Fibroblast of pulmonary artery (primary cell): ENCODE data around the gene ABCG1.

Experiments used
- DNase-seq: peaks from one replicate; pipeline ENCODE4 v3.0.0-alpha.2; 2010; ENCODE audit warnings: low read depth
- H3K4me3 ChIP-seq: replicated peaks from 2 replicates; pipeline ENCODE4 v1.5.1; 2011; ENCODE audit warnings: low read depth, mild to moderate bottlenecking, control low read depth, low read length, moderate library complexity
- CTCF ChIP-seq: IDR thresholded peaks from 2 replicates; pipeline ENCODE4 v1.5.1; 2011; ENCODE audit warnings: mild to moderate bottlenecking, control low read depth, low read length, inconsistent platforms; ENCODE audit errors: missing control alignments

Gene ABCG1

DNA sequence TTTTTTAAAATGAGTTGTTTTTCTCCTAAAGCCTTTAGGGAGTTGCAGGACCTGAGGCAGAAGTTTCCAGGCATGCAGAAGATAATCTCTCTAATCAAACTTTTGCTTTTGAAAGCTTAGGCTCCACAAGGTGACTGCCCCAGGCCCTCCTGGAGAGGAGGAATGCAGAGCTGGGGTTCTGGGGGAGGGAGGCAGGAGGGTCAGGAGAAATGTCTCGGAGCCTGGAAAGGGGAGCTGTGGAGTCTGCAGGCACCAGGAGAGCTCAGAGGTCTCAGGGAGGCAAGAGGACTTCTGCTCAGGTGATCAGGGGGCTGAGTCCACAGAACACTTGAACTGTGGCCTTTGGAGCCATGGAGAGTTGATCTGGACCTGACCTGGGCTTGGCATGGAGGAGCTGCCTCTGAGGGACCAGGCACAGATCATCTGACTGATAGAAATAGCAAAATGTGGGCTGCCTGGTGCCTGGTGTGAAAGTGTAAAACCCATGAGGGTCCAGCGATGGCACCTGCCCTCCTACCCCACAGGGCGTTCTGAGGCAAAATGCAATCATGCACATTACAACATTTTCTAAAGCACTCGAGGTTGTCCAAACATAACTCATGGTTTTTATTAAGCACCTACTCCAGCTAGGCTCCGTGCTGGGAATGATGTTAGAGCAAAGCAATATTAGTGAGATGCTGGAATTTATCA is 10.0 kb upstream of the ABCG1 start:
- DNase-seq = no peak
- TF ChIP-seq CTCF = no peak
- no peak overlapping the region for H3K4me3 ChIP-seq

DNA sequence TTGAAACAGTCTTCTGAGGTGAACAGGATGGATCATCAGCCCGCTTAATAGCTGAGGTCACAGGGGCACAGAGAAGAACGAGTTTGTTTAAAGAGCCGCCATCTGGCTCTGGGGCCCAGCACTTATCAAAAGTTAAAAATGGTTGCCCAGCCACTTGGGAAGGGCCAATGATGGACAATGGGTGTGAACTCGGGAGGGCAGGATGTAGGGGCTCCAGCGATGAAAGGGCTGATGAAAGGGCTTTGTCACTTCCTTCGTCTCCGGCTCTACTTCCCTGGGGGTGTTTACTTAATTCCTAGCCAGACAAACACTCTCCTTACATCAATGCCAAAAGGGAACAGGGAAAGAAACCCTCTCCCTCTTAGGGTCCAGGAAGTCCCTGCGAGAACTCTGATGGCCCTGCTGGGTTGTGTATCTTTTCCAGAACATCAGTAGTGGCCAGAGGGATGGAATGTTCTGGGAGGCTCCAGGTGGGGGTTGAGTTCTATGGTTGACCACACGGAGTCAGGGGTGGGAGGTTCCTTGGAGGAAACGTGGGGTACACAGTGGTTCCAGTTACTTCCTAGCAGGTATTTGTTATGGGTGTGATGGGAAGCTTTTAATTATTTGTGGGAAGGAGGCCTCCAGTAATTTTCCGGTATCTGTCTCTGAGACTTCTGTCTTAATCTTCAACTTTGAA is 9.0 kb upstream of the ABCG1 start:
- no peak for TF ChIP-seq CTCF
- DNase-seq = peak; percentile 38
- H3K4me3 ChIP-seq = no peak overlapping the region

DNA sequence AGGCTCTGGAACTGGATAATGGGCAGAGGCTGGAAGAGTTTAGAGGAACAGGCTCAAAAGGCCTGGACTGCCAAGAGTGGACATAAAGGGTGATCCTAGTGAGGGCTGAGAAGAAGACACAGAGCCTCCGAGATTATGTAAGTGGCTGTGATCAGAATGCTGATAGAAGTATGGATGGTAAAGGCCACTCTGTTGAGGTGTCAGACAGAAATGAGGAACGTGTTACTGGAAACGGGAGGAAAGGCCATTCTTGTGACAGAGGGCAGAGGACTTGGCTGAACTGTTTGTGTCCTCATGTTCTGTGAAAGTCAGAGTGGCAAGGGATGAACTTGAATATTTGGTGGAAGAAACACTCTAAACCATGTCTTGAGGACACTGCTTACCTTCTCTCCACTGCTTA is 6.7 kb upstream of the ABCG1 start:
- H3K4me3 ChIP-seq = no peak overlapping the region
- DNase-seq = no peak
- TF ChIP-seq CTCF = no peak

DNA sequence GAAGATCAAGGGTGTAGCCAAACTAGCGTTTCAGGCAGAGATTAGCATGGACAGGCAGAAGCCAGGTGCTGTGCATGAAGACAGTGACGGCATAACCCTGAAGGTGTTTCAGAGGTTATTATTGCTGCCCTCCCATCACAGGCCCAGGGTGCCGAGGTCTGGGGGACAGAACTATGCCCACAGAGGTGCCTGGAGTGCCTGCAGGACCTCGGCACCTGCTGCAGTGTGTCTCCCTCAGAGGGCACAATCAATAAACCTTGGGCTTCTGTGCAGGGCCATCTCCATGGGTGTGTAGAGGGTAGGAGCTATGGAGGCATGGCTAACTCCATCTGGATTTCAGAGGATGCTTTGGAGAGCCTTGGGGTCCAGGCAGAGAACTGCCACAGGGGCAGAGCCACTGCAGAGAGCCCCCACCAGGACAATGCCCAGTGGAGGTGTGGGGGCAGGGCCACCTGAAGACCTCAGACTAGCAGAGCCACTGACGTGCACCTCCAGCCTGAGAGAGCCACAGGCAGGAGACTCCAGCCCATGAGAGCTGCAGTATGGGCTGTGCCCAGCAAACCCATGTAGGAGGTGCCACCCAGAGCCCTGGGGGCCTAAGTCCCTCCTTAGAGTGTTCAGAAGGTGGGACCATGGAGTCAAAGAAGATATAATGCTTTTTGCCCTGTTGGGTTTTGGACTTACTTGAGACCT is 5.7 kb upstream of the ABCG1 start:
- DNase-seq = no peak
- TF ChIP-seq CTCF = no peak
- no peak overlapping the region for H3K4me3 ChIP-seq

DNA sequence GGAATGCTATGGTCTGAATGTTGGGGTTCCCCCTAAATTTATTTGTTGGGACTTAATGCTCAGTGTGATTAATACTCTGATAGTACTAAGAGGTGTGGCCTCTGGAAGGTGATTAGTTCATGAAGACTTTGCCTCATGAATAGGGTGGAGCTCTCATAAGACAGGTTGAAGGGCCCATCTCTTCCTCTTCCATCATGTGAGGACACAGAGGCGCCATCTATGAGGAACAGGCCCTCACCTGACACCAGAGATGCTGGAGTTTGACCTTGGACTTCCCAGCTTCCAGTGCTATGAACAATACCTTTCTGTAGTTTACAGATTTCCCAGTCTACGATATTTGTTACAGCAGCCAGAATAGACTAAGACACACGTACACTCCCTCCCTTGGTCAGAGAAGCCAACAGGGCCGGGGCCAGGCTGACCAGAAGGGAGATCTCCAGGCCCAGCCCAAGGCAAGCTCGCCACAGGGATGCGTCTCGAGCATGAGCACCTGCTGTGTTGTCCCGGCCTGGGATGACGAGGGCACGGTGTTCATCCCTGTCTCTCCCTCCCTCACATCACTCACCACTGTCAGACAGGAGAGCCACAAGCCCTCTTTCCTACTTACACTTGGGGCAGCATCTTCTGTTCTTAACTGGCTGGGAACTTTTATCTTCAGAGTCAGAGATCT is 4.7 kb upstream of the ABCG1 start:
- no peak for TF ChIP-seq CTCF
- no peak for DNase-seq
- H3K4me3 ChIP-seq = no peak overlapping the region

DNA sequence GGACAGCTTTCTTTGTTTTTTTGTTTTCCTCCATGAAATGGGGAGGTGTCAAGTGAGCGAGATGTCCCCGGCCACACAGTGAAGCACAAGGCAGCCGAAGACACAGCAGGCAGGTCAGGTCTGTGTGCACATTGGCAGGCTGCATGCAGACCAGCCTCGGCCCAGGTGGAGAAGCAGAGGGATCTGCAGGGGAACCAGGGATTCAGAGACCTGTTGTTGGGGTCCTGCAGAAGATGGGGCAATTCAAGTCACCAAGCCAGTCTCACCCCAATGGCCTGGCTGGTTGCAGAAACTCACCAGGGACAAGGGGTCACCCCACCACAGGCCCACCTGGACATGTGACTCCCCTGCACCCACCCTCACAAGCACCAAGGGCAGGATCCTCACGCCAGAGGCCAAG is 4.0 kb upstream of the ABCG1 start:
- H3K4me3 ChIP-seq = no peak overlapping the region
- no peak for DNase-seq
- TF ChIP-seq CTCF = no peak
